Ovary (tissue), 3 donors: ENCODE results near the gene CCDC150.

Source experiments
- EP300 ChIP-seq: sonication (generic); formaldehyde crosslinking; IDR thresholded peaks from one replicate; pipeline ENCODE4 v1.6.1; 2017; ENCODE audit warnings: antibody characterized with exemption
- POLR2A ChIP-seq: fragments of 450-650 bp; IDR thresholded peaks from one replicate; pipeline ENCODE4 v1.6.1; 2017; ENCODE audit warnings: antibody characterized with exemption, mild to moderate bottlenecking, moderate library complexity
- TF ChIP-seq, protein P1 (sequence below), 3 donors: fragments of 450-650 bp in 2 of 3; fragments of 200-600 bp in 1 of 3; IDR thresholded peaks; one replicate each; pipeline versions ENCODE4 v1.5.1 to v1.8.0; 2016 to 2022; ENCODE audit warnings: antibody characterized with exemption in 3 of 3, mild to moderate bottlenecking in 1 of 3
- donor health status: DM: no; HTN: no; CAD: no.

GRCh38 chr2:196613302-196613701 lies 26.2 kb upstream of the CCDC150 start:
- TF ChIP-seq, protein P1, sequence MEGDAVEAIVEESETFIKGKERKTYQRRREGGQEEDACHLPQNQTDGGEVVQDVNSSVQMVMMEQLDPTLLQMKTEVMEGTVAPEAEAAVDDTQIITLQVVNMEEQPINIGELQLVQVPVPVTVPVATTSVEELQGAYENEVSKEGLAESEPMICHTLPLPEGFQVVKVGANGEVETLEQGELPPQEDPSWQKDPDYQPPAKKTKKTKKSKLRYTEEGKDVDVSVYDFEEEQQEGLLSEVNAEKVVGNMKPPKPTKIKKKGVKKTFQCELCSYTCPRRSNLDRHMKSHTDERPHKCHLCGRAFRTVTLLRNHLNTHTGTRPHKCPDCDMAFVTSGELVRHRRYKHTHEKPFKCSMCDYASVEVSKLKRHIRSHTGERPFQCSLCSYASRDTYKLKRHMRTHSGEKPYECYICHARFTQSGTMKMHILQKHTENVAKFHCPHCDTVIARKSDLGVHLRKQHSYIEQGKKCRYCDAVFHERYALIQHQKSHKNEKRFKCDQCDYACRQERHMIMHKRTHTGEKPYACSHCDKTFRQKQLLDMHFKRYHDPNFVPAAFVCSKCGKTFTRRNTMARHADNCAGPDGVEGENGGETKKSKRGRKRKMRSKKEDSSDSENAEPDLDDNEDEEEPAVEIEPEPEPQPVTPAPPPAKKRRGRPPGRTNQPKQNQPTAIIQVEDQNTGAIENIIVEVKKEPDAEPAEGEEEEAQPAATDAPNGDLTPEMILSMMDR (IDR thresholded peaks at IDR 0.05), result no peak
- TF ChIP-seq POLR2A, result no peak
- no peak for TF ChIP-seq EP300
